Activated T-cell treated with anti-CD3 and anti-CD28 coated beads, Interleukin-2, amount 50 U/mL, for 24 hours (primary cell): Measurements from ENCODE around the gene TCERG1.
"Not testable (repeated sequence)": the region's sequence is repeated elsewhere in the genome, so short reads cannot be mapped to it uniquely, and the experiment has no call there.

ENCODE experiments used
- DNase-seq: peaks from one replicate; pipeline ENCODE4 v3.0.0-alpha.2; 2020
- H3K27ac Mint-ChIP-seq: 2 replicates; pipeline ENCODE4 v1.8.0; 2020; ENCODE audit warnings: mild to moderate bottlenecking, mixed read lengths
- H3K27me3 Mint-ChIP-seq: 2 replicates; pipeline ENCODE4 v1.8.0; 2020; ENCODE audit warnings: mixed read lengths
- H3K36me3 Mint-ChIP-seq: 2 replicates; pipeline ENCODE4 v1.8.0; 2020; ENCODE audit warnings: low read depth, mixed read lengths
- H3K4me1 Mint-ChIP-seq: 2 replicates; pipeline ENCODE4 v1.8.0; 2020; ENCODE audit warnings: low read depth, mixed read lengths
- H3K4me3 Mint-ChIP-seq: 2 replicates; pipeline ENCODE4 v1.8.0; 2020; ENCODE audit warnings: mild to moderate bottlenecking, moderate library complexity, mixed read lengths
- H3K9me3 Mint-ChIP-seq: 2 replicates; pipeline ENCODE4 v1.8.0; 2020; ENCODE audit warnings: mixed read lengths

The TCERG1 gene

DNA sequence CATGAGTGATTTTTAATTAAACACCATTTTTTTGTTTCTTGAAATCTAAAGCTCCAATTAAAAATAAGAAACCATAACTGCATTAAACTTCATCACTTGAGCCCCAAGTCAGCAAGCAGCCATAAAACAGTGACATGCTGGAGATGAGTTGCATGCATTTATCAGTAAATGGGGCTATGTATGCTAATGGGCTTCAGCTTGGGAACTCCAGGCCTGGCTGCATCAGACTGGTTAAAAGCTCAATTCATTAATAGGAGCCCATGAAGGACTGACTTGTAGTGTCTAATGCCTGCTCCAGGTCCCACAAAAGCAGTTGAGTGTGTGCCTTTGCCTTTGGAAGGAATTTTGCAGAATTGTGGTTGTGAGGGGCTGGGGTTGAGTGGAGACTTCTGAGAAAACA is 102.5 kb downstream of the TCERG1 start:
- peaks cover 19% of the 10 kb centered on the region for H3K27me3 Mint-ChIP-seq
- DNase-seq, result no peak
- H3K9me3 Mint-ChIP-seq, result no peaks in the 10 kb centered on the region
- H3K27ac Mint-ChIP-seq, result no peak overlapping the region
- no peaks in the 10 kb centered on the region for H3K4me1 Mint-ChIP-seq
- H3K36me3 Mint-ChIP-seq, result no peaks in the 10 kb centered on the region
- no peak overlapping the region for H3K4me3 Mint-ChIP-seq

DNA sequence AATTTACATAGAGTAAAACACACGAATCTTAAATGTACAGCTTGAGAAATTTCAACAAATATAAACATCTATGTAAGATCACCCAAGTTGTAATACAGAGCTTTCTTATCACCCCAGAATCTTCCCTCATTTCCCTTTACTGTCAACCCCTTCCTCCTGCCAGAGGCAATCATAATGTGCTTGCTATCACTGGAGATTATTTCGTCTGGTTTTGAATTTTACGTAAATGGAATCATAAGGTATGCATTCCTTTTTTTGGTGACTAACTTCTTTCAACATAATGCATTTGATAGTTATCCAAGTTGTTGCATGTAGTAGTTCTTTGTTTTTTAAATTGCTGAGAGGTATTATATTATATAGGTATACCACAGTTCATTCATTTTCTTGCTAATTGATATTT is 106.3 kb downstream of the TCERG1 start:
- H3K4me3 Mint-ChIP-seq, result no peak overlapping the region
- H3K27ac Mint-ChIP-seq, result no peak overlapping the region
- peaks cover 21% of the 10 kb centered on the region for H3K27me3 Mint-ChIP-seq
- H3K4me1 Mint-ChIP-seq, result no peaks in the 10 kb centered on the region
- no peaks in the 10 kb centered on the region for H3K9me3 Mint-ChIP-seq
- H3K36me3 Mint-ChIP-seq, result no peaks in the 10 kb centered on the region
- DNase-seq, result no peak

DNA sequence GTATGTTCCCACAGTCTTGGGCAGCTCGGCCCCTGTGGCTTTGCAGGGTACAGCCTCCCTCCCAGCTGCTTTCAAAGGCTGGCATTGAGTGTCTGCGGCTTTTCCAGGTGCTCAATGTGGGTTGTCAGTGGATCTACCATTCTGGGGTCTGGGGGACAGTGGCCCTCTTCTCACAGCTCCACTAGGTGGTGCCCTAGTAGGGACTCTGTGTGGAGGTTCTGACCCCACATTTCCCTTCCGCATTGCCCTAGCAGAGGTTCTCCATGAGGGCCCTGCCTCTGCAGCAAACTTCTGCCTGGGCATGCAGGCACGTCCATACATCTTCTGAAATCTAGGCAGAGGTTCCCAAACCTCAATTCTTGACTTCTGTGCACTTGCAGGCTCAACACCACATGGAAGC is 109.8 kb downstream of the TCERG1 start:
- H3K4me3 Mint-ChIP-seq, DNase-seq, H3K9me3 Mint-ChIP-seq, H3K27ac Mint-ChIP-seq, H3K4me1 Mint-ChIP-seq, H3K36me3 Mint-ChIP-seq: not testable (repeated sequence)
- peaks cover 15% of the 10 kb centered on the region for H3K27me3 Mint-ChIP-seq

DNA sequence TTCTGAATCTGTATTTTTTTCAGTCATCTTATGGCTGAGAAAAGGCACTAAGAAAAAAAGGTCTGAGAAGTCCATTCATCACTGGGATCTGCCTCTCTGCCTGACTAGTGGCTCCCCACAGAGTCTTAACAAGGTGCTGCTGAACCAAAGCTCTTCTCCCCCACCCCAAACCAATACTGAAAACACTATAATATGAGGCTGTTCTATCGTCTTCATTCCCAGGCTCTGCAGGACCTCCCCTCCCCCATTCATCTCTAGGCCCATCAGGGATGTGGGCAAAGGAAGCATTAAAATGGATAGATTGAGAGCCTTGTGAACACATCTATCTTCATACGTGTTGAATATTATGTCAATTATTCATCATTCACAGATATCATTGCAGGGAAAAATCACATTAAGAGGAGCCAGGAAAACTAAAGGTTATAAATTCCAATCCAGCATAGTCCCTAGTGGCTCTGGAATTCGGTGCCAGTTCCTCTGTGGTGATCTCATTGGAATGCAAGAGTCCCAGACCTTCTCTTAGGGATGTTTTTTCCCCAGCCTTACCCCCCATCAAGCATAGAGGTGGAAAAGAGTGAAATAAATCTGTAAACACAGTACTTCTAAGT is 113.2 kb downstream of the TCERG1 start:
- Mint-ChIP-seq H3K27me3 (peaks cover 8% of the 10 kb centered on the region), H3K4me3 (no peak overlapping the region), H3K36me3 (no peaks in the 10 kb centered on the region), H3K27ac (no peak overlapping the region), H3K9me3 (no peaks in the 10 kb centered on the region), H3K4me1 (no peaks in the 10 kb centered on the region)
- DNase-seq, result no peak
